Suppressor macrophage treated with lipopolysaccharide for 4 hours (primary cell): ENCODE data around the gene POLR2J.
"Not testable (repeated sequence)": the region's sequence is repeated elsewhere in the genome, so short reads cannot be mapped to it uniquely, and the experiment has no call there.

ENCODE experiments used
- DNase-seq: peaks from one replicate; pipeline ENCODE4 v3.0.0-alpha.2; 2020

The POLR2J gene

DNA sequence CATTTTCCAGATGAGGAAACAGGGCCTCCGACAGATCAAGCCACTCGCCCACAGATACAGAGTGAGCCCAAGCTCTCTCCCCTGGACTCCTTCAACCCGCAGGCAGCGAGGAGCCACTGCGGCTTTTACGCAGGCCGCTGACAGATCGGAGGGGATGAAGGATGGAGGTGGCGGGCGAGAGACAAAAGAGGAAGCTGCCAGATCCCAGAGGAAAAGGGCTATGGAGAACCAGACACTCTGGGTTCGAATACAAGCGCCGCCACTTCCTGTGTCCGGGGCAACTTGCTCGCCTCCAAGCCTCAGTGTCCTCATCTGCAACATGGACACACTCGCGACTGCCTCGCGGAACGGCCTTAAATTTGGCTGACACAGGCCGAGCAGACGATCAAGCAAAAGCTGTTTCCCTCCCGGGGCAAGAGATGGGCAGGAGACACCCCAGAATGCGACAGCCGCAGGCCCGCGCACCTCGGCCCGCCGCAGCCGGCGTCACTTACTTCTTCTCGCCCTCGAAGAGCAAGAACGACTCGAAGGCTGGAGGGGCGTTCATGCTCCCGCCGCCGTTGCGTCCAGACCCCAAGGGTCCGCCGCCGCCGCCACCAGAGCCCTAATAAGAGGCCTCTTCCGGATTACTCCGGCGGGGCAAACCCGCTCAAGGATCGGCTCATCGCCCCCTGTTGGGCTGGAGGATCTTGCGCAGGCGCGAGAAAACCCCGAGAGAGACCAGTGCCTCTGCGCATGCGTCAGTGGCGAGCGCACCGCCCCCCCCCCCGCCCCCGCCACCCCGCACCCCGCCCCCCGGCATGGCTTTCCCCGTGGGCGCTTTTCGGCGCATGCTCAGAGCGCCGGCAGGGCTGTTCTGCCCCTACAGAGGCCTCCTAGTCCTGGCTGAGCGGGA is at the start of gene POLR2J:
Gene POLR2J (minus strand): TSS at position 609 of the 895 bp plus-strand sequence. CDS start 62 bp downstream, at position 547.
- DNase-seq: peak; percentile 53

DNA sequence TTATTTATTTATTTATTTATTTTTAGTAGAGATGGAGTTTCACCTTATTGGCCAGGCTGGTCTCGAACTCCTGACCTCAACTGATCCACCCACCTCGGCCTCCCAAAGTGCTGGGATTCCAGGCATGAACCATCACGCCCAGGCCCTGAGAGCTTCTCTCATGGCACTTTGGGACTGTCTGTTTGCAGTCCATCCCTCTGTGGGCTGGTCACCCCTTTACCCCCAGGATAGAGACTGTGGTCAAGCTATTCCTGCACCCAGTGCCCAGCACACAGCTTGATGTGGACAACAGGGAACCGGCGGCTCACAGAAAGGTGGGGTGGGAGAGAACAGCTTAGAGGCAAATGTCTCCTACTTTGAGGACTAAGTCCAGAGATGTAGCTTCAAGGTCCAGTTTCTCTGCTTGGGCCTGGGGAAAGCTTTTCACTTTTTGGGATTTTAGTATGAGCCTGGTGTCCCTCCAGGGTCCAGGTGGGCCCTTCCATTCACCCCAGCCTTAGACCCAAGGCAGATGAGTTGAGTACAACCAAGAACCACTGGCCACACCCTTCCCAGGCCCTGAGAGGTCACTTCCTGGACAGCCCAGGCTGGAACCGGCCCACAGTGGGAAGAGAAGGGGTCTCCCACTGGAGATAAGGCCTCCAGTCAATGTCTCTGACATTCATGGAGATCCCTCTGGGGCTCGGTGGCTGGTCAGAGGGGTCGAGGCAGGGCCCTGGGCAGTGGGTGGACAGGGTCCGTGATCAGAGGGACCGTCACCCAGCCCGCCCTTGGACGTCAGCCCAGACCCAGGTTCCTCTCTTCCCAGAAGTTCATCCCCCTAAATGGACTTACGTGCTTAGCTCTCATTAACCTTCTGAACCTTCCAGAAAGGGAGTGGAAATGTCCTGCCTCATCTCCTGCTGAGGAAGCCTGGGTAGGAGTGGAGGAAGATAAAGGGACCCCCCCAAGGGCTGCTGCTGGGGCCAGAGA is 49.4 kb upstream of the POLR2J start:
- DNase-seq: not testable (repeated sequence)

DNA sequence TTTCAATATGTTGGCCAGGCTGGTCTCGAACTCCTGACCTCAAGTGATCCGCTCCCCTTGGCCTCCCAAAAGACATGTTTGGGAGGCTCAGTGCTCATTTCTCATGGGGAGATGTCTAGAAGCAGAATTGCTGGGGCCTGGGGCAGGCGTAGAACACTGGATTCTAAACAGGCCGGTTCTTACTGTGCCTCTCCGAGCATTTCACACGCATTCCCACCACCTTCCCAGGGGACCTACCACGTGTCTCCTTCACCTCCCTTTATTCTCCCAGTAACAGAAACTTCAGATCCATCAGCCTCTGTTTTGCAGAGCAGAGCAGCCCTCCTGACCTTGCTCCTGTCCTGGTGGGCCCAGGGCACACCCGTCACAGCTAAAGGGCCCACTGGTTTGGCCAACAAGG is 48.5 kb upstream of the POLR2J start:
- not testable (repeated sequence) for DNase-seq

DNA sequence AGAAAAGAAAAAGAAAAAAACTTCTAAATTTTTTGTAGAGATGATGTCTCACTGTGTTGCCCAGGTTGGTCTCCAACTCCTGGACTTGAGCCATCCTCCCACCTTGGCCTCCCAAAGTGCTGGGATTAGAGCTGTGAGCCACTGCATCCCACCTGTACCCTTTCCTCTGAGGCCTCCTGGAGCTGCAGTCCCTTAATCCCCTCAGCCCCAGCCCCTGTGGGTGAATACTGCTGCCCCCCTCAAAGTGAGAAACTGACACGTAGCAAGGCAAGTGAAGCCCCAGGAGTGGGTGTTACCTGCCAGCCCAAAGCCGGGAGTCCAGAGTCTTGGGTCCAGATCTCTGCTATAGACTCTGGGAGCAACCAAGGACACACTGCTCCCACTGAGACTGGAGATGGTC is 46.1 kb upstream of the POLR2J start:
- DNase-seq: not testable (repeated sequence)

GRCh38 chr7:102520797-102521196 is 42.1 kb upstream of the POLR2J start:
- not testable (repeated sequence) for DNase-seq

- peak; percentile 10 for DNase-seq
These were observed 38.9 kb upstream of the POLR2J start, which contains the start of gene RASA4B for GRCh38 chr7:102517550-102518147. Gene RASA4B (minus strand): TSS chr7:102517777. CDS start chr7:102517710, 67 bp downstream.

- DNase-seq: not testable (repeated sequence)
These were observed 38.2 kb upstream of the POLR2J start for GRCh38 chr7:102516951-102517350.

DNA sequence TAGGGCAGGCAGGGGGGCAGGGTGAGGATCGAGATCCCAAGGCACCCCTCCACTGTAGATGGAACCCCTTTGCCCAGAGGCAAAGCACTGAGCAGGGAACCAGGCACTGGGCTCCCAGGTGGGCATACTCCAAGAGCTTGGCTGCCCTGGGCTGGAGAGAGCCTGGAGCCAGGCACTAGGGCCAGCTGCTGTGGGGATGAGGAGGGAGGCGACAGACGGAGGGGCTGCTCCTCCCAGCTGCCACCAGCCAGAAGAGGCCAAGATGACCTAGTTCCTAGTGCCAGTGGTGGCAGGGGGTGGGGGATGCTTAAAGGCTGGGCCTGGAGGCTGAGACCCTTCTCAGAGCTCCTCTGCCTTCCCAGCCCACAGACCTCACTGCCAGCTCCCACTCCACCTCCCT is 37.2 kb upstream of the POLR2J start:
- DNase-seq: not testable (repeated sequence)

DNA sequence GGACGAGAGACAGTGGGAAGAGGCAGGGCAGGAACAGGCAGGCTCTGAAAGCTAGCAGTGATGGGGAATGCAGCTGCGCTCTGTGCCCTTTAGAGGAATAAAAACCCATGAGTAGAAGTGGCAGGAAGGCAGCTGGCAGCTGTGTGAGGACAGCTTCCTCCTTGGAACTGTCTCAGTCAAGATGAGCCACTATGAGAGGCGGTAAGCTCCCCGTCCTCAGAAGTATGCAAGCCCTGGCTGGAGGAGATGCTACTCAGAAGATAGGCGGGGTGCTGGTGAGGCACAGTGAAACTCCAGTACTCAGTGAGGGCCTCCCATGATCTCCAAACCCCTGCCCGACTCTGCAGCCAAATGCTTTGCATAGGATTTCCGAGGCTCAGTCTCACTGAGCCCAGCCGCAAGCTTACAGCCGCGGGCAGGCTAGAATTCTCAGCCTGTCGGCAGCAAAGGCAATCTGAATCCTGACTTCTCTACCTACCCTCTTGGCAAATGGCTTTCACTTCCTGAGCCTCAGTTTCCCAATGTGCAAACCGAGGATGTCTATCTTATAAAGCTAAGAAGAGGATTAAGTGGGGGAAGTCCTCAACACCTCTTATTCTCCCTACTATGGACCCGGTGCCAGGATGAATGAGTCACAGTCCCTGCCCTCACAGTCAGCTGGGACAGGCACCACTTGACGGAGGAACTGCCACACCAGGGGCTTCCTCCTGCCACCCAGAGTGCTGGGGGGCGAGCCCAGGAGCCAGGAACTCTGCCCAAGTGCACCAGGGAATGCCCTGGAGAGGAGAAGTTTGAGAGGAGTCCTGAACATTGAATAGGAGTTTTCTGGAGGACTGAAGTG is 36.4 kb upstream of the POLR2J start:
- DNase-seq: not testable (repeated sequence)

GRCh38 chr7:102512642-102513221 is 34.0 kb upstream of the POLR2J start:
- peak; percentile 29 for DNase-seq

GRCh38 chr7:102511860-102512522 is 33.3 kb upstream of the POLR2J start:
- not testable (repeated sequence) for DNase-seq

GRCh38 chr7:102510575-102510974 is 31.9 kb upstream of the POLR2J start:
- DNase-seq: not testable (repeated sequence)

DNA sequence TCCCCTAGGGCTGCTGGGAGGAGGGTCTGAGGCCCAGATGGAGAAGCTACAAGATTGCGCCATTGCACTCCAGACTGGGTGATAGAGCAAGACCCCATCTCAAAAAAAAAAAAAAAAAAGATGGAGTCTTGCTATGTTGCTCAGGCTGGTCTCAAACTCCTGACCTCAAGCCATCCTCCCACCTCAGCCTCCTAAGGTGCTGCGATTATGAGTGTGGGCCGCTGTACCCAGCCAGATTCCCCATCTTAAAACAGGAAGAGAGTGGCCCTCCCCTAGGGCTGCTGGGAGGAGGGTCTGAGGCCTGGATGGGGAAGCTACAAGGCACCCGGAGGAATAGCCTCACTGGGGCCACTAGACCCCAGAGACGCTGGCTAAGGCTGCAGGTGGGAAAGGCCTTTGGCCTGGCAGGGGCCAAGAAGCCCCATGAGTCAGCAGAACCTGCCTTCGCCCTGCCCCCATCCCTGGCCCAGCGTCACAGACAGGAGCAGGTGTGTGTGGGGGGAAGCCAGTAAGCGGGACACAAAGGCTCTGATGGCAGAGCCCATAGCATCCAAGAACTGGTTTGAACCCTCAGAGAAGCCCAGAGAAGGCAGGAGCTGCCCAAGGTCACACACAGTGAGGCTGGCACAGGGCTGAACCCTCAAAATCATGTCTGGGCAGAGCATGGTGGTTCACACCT is 28.8 kb upstream of the POLR2J start:
- not testable (repeated sequence) for DNase-seq

- not testable (repeated sequence) for DNase-seq
These were observed 26.8 kb upstream of the POLR2J start for GRCh38 chr7:102505298-102506185.

DNA sequence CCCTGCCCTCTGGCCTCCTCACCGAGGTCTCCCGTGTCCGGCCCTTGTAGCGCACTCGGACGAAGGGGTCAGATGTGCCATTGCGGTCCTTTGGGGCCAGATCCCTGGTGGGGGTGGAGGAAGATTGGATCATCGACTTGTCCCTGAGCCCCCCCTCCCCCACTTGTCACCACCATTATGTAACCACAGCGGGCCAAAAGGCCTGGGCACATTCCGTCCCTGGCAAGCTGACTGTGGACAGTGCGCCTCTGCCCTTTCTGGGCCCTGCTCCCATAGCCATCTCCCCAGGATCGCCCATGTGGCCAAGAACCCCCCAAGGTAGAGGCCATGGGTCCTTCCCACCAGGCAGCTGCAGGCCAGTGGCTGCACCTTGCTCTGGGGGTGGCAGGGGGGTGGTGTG is 24.4 kb upstream of the POLR2J start:
- not testable (repeated sequence) for DNase-seq

DNA sequence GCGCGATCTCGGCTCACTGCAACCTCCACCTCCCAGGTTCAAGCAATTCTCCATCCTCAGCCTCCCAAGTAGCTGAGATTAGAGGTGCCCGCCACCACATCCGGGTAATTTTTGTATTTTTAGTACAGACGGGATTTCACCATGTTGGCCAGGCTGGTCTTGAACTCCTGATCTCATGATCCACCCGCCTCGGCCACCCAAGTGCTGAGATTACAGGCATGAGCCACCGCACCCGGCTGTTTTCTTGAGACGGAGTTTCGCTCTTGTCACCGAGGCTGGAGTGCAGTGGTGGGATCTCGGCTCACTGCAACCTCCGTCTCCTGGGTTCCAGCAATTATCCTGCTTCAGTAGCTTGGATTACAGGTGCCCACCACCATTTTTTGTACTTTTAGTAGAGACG is 19.6 kb upstream of the POLR2J start:
- not testable (repeated sequence) for DNase-seq

DNA sequence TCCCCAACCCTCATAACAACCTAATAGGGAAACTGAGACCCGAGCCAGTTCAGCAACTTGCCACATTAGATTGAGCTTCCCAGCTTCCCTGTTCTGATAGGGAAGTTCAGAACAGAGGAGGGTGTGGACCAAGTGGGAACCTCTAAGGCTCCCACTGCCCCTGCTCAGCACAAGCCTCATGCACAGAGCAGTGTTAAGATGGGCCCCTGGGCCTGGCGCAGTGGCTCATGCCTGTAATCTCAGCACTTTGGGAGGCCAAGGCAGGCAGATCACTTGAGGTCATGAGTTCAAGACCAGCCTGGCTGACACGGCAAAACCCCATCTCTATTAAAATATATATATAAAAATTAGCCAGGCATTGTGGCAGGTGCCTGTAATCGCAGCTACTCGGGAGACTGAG is 18.6 kb upstream of the POLR2J start:
- DNase-seq: not testable (repeated sequence)

GRCh38 chr7:102496861-102497260 is 18.1 kb upstream of the POLR2J start:
- not testable (repeated sequence) for DNase-seq
